ENCODE measurements around the gene TLCD1. TPM values are rescaled to one million over a fixed set of nuclear protein-coding genes. Genes with fewer than 3 reads are reported as not detected.

Gene TLCD1
- total and polyA plus RNA-seq, 2 donors (not counting 3 experiments of a cell fraction or from before 2014, with no cell fraction given): 2.6 to 6.8 TPM

GRCh38 chr17:28756049-28756804 lies 30.2 kb upstream of the TLCD1 start:
- dilution Hi-C loops (cut with MboI; ENCODE audit: extremely low pct_ligation_motif_present, low sequenced_read_pairs): no loop called here
- BruUV-seq (replicated peaks): no TSS peak
- ChIA-PET CTCF (no interaction called here), POLR2A (no interaction called here)
- Histone ChIP-seq H3K4me1 (ENCODE audit: control insufficient read depth, extremely low read depth, insufficient read depth, low read length) (peaks cover 8% of the 10 kb centered on the region), H3K9ac (replicated peaks; ENCODE audit: extremely low read depth, insufficient read depth, low read length) (no peak overlapping the region), H3K9me1 (replicated peaks; ENCODE audit: control insufficient read depth, extremely low read depth, insufficient read depth, low read length) (no peaks in the 10 kb centered on the region), H3K27ac (ENCODE audit: insufficient read depth, low read depth, low read length) (no peak overlapping the region), H2AFZ (ENCODE audit: low read depth, low read length) (no peak overlapping the region), H3K9me3 (replicated peaks; ENCODE audit: control insufficient read depth, insufficient read depth, low read length) (no peaks in the 10 kb centered on the region), H4K20me1 (replicated peaks; ENCODE audit: control insufficient read depth, extremely low read depth, insufficient read depth, low read length) (no peaks in the 10 kb centered on the region), H3K79me2 (ENCODE audit: control insufficient read depth, insufficient read depth, low read length) (no peaks in the 10 kb centered on the region), H3K36me3 (ENCODE audit: control insufficient read depth in 2 of 2, extremely low read depth in 1 of 2, insufficient read depth in 2 of 2, low read length in 2 of 2) (peaks cover 4 to 27% of the 10 kb centered on the region in 2 experiments), H3K4me2 (ENCODE audit: insufficient read depth, low read length) (no peak overlapping the region), H3K4me3 (replicated peaks in 1 of 3; ENCODE audit: insufficient read depth in 1 of 3, low read depth in 1 of 3, low read length in 3 of 3) (no peak overlapping the region), H3K27me3 (ENCODE audit: control insufficient read depth in 2 of 2, insufficient read depth in 2 of 2, low read length in 2 of 2) (no peaks in the 10 kb centered on the region)
- DNase-seq (ENCODE audit: low read depth, low spot score): no peak
- FAIRE-seq: no peak
- TF ChIP-seq POLR2AphosphoS5 (IDR thresholded peaks at IDR 0.05; ENCODE audit: insufficient read depth, low read depth, low read length): no peak
- TF ChIP-seq JUN (IDR thresholded peaks at IDR 0.05; ENCODE audit: borderline replicate concordance, insufficient read depth, insufficient read length, low read depth): no peak
- TF ChIP-seq CTCF (IDR thresholded peaks at IDR 0.05; ENCODE audit: extremely low read depth in 1 of 2, insufficient read depth in 1 of 2, low read depth in 1 of 2, low read length in 2 of 2): no peak
- TF ChIP-seq POLR2A (IDR thresholded peaks at IDR 0.05; ENCODE audit: low read depth, low read length): no peak
- no peak for TF ChIP-seq GATA2 (IDR thresholded peaks at IDR 0.05; ENCODE audit: insufficient read depth, insufficient read length, low read depth, low read length)
- TF ChIP-seq EZH2 (IDR thresholded peaks at IDR 0.05; ENCODE audit: borderline replicate concordance, low read depth, low read length, severe bottlenecking): no peak
- TF ChIP-seq MYC (IDR thresholded peaks at IDR 0.05; ENCODE audit: low read depth, low read length): no peak
- no peak for TF ChIP-seq FOS (IDR thresholded peaks at IDR 0.05; ENCODE audit: borderline replicate concordance, insufficient read depth, low read length)
- no peak for TF ChIP-seq MAX (IDR thresholded peaks at IDR 0.05; ENCODE audit: insufficient read depth, insufficient read length)
- intact Hi-C loops (cut with micrococcal nuclease): no loop called here
